Non-pigmented ciliary epithelial cell (primary cell): ENCODE measurements around the gene CBARP.

ENCODE experiments used
- DNase-seq: peaks from one replicate; pipeline ENCODE4 v3.0.0-alpha.2; 2010; ENCODE audit warnings: low read depth

Gene CBARP

DNA sequence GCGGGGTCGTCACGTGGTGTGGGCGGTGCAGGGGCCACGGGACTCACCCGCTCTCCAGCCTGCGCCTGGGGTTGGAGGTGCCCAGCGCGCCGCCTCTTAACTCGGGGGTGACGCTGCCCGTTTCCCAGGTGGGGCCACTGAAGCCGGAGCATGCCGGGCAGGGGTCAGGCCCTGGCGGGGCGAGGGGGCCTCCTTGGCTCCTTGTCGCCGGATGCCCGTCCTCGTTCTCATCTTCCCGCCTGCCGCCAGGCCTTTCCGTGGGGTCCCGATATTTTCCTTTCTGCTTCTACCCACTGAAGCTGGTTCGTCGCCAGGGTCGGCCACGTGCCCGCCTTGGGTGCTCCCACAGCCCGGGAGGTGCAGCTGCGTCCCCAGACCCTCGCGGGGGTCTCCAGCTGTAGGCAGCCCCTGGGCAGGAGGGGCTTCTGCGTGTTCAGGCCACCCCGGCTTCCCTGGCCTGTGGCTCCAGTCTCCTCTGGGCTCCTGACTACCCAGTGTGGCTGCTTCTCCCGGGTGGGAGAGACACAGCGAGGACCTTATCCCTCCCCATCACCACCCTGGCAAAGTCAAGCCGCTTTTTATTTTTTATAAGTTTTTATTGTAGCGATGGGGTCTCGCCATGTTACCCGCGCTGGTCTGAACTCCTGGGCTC is 38.3 kb upstream of the CBARP start:
- DNase-seq: no peak

DNA sequence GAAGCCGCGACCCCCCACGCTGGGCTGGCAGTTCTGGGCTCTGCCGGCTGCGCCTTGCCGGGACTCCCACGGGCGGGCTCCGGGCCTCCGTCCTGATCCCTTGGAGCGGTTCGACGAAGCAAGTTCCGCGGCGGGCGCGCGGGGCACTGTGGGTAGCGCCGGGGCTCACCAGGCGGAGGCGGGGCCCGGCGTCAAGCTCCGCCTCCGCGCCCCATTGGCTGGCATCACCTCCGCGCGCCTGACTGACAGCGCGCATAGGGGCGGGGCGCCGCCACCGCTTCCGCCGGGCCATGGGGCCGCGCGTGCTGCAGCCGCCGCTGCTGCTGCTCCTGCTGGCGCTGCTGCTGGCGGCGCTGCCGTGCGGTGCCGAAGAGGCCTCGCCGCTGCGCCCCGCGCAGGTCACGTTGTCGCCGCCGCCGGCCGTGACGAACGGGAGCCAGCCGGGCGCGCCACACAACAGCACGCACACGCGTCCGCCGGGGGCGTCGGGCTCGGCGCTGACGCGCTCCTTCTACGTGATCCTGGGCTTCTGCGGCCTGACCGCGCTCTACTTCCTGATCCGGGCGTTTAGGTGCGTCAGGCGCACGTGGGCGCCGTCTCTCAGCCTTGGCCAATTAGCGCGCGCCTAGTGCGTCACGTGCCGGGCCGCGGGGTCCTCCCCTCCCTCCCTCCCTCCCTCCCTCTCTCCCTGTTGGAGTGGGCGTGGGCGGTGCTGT is 37.6 kb upstream of the CBARP start, which contains the start of gene FAM174C:
Gene FAM174C (plus strand): TSS at position 271 of the 716 bp plus-strand sequence. CDS start 20 bp downstream, at position 291.
- no peak for DNase-seq

DNA sequence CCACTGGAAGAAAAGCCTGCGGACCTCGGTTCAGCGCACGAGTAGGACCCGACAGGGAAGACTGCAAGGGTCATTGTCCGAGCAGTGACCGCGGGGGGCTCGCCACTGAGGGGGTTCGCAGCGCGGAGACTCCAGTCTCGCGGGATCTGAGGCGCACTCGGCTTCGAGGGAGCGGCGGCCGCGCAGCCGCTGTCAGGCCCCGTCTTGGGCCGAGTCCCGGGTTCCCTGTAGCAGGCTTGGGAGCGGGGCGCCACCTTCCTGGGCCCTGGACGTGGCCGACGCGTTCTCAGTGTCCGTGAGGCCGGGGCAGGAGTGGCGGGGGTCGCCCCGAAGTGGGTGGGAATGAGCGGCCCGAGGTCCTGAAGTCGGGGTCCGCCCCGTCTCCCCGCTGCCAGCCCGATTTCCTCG is 37.1 kb upstream of the CBARP start:
- DNase-seq: no peak

DNA sequence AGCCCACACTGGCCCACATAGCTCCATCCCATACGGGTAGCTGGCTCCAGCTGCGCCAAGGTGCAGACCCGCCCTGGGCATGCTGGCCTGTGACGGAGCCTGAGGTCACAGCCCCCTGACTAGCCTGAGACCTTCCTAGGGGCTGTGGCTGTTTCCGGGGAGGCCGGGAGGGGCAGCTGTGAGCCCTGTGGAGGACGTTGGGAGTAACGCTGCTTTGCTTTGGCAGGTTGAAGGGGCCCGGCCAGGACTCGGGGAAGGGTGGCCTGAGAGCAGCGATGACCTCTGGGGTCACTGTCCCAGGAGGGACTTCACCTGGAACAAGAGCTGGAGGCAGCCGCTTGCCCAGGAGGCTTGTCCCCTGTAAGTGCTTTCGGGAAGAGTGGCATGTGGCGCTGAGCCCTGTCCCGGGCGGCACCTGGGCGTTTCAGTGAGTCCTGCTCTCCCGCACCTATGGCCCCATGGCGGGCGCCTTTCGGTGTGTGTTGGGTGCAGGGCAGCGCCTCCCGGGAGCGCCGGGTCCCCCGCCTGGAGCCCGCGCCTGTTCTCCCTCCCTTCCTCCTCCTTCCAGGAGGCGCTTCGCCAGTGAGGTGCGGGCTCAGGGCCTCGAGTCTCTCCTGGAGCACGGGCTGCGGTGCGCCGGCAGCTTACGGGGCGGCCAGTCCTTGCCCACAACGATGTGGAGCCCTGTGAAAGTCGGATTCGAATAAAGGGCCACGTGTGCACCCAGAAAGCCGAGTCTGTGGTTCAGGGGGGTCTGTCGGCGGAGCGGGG is 36.5 kb upstream of the CBARP start:
- DNase-seq: no peak

DNA sequence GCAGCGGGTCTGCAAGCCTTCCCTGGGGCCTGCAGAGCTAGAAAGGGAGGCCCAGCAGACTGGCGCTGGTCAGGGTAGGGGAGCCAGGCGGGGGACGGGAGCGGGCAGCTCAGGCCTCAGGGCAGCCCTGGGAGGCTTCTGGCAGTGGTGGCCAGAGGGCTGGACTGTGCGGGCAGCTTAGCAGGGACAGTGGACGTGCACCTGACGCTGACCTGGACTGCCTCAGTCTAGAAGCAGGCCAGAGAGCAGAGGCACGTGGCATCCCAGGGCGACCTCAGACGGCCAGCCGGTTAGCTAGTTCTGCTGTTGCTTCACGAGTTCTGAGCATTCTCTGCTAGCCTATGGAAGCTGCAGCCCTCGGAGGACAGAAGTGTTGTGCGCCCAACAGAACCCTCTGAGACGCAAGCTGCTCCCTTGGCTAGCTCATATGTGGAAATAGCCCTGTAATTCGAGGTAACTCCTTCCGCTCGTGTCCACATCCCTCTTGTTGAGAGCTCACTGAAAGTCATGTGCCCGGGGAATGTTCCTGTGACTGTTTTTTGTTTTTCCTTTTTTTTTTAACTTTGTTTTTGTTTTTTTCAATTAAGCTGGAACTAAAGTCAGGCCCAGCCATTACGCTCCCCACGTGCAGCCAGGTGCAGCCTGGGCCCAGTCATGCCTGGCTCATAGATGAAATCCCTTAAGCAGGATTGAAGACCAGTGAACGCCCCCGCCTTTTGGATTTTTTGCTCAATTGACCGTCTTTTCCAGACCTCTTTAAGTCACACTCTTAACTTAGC is 35.6 kb upstream of the CBARP start:
- no peak for DNase-seq

DNA sequence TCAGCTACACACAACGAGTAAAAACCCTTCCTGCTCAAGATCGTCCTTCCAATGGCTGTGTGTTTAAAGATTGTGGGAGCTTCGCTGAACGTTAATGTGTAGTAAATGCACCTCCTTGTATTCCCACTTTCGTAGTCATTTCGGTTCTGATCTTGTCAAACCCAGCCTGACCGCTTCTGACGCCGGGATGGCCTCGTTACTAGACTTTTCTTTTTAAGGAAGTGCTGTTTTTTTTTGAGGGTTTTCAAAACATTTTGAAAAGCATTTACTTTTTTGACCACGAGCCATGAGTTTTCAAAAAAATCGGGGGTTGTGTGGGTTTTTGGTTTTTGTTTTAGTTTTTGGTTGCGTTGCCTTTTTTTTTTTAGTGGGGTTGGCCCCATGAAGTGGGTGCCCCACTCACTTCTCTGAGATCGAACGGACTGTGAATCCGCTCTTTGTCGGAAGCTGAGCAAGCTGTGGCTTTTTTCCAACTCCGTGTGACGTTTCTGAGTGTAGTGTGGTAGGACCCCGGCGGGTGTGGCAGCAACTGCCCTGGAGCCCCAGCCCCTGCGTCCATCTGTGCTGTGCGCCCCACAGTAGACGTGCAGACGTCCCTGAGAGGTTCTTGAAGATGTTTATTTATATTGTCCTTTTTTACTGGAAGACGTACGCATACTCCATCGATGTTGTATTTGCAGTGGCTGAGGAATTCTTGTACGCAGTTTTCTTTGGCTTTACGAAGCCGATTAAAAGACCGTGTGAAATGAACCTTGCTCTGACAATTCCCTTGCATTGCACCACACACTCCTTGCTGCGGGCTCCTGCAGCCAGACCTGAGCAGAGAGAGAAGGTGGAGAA is 34.8 kb upstream of the CBARP start:
- DNase-seq: no peak

DNA sequence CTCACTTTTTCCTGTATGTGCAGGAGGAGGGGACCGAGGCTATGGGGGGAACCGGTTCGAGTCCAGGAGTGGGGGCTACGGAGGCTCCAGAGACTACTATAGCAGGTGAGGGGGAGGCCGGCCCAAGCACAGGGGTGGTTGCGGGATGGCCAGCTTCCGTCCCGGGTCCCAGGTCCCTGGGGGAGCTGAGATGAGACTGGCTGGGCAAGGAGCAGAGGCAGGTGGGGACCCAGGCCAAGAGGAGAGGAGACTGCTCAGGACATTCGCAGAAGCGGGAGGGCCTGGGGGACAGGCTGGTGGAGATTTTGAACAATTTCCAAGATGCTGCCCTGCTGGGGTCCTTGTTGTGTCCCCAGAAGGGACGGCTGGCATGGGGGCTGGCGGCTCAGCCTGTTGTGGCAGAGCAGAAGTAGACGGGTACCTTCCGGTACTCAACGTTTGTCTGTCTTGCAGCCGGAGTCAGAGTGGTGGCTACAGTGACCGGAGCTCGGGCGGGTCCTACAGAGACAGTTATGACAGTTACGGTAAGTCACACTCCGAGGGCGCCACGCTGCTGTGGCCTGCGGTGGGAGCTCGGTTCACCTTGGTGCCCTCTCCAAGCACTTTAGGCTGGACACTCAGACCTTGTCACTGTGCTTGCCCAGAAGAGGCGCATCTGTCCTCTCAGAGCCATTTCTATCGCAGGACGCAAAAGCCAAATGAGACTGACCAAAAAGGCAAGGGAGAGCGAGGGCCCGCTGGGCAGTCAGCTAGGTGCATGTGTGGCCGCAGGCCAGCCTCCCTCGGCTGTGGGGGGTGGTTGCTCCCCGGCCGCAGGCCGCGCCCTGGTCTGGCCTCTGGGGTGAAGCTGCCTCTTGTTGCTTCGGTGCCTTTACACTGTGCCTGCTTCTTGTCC is 34.0 kb upstream of the CBARP start:
- DNase-seq: no peak

DNA sequence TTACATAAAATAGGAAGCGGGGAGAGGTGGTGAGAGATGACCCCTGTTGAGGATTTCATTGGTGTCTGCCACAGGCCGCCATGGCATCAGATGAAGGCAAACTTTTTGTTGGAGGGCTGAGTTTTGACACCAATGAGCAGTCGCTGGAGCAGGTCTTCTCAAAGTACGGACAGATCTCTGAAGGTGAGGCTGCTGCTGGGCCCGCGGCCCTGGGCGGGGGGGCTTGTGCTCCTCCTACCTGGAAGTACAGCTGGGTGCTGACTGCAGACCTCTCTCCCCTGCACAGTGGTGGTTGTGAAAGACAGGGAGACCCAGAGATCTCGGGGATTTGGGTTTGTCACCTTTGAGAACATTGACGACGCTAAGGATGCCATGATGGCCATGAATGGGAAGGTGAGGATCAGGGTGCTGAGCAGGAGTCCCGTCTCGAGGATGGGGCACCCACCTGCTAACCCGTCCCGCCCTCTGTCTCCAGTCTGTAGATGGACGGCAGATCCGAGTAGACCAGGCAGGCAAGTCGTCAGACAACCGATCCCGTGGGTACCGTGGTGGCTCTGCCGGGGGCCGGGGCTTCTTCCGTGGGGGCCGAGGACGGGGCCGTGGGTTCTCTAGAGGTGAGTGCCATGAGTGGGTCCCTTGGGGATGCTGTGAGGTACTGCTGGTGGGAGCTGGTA is 33.2 kb upstream of the CBARP start:
- DNase-seq: no peak

DNA sequence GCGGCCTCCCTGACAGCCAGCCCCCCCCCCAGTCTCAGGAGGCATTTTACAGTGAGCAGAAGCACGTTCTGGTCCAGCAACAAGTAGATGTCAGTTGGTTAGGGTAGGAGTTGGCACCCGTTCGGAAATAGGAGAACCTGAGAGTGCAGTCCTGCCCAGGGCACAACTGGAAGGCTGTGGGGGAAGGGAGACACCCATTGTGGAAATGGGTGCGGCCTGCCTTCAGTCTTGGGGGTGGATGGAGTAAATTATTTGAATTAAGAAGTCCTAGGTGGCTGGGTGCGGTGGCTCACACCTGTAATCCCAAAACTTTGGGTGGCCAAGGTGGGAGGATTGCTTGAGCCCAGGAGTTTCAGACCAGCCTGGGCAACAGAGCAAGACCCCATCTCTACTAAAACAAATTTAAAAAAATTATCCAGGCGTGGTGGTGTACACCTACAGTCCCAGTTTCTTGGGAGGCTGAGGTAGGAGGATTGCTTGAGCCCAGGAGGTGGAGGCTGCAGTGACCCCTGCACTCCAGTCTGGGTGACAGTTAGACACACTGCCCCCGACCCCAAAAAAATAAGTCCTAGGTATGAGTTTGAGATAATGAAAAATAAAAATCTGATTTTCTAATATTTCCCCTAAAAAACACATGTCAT is 32.5 kb upstream of the CBARP start:
- DNase-seq: no peak

DNA sequence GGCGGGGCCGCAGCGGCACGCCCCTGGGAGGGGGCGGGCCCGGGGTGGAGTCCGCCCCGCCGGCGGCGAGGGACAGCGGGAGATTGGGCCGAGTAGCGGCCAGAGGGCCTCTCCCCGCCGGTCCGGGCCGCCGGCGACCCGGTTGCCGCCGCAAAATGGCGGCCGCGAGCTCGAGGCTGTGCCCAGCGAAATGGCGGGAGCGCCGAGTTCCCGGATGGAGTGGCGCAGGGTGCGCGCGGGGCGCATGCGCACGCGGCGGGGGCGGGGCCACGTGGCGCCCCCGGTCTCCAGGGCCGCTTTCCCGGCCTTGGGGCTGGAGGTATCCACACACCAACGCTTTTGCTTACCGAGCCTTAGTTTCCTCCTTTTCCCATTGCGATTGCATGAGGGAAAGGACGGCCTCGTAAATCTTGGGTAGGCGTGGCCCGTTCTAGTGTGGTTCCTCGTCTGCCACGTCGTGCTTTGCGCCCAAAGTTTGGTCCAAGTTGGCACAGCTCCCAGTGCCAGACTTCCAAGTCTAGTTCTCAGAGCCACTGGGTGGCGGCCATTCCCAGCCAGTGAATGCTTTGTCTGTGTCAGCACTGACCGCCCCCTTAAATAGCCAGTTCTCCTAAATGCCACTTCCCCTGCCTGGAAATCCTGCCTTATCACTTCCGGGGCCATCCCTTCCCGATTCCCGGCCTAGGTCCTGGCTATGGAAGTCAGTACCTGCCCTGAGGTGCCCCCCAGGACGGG is 31.8 kb upstream of the CBARP start:
- no peak for DNase-seq

DNA sequence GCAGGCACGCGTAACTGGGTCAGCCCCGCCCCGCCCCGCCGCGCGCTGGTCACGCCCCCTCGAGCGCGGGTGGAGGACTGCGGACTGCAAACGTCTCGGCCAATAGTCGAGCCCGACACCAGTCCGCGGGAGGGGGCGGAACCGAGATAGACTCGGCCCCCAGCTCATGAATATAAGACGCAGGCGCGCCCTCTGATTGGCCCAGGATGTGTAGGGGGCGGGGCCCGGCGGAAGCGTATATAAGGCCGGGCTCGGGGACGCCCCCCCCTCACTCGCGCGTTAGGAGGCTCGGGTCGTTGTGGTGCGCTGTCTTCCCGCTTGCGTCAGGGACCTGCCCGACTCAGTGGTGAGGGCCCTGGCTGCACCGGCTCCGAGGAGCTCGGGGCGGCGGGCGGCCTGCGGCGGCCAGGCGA is 31.3 kb upstream of the CBARP start, which contains the start of gene CIRBP:
Gene CIRBP (plus strand): TSS at position 268 of the 413 bp plus-strand sequence. CDS start 1,602 bp downstream, outside the sequence.
- peak; percentile 93 for DNase-seq

DNA sequence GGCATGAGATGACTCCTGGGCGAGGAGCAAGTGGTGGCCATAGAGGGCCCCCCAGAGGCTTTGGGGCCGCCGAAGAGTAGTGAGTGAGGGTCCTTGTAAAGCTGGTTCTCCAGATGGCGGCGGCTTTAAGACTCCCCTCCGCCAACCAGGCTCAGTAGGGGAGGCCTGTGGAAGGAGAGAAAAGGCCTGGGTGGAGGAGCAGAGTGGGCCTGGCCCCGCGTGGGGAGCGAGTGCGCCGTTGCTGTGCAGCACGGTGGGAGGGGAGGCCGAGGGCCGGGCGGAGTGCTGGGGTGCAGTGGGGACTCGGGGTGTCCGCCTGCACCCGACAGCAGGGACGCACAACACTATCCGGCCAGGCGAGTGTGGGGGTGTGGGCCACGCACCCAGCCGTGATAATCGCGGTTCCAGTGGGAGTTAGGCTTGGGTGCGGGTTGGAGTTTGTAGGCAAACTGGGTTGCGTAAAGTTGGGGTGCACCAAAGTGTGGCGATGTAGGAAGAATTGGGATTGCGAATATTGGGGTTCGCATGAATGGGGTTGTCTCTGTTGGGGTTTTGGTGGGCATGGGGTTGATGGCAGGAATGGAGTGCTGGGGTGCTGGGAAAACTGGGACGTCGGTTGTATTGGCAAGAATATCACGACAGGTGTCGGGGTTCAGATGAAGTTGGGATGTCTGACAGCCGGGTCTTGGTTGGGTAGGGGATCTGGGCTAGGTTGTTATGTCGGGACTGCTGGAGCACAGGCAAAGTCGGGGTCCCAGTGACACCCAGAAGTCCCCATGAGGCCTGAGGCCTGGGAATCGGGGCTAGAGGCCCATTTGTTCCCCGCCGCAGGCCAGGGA is 30.6 kb upstream of the CBARP start:
- no peak for DNase-seq

DNA sequence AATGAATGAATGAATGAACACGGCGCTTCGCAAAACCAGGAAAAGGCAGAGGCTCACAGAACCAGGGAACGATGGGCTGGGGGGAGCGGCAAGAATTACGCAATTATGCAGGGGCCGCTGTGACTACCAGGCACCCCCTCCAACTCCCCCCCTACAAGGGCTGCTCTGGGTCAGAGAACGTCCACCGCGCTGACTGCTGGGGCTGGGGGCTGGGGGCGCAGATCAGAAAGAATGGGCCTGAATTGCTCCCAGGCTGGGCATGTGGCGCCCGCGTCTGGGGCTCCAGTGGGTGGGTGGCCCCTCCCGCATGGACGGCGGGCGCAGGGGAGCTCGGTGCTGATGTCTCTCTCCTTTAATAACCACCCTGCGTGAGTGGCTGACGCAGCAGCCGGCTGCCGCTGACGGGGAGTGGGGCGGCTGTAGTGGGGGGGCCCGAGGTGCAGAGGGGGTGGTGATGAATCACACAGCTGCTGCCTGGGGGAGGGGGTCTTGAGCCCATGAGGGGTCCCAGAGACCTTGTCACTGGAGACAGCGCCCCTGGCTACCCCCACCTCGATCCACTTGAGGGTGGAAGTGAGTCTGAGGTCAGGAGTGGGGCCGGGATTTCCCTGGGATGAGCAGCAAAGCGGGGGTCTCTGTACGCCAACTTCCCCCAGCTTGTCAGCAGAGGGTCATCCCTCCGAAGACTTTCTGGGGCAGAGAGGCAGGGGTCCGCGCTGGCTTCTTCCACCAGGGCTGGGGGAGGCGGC is 29.8 kb upstream of the CBARP start:
- DNase-seq: no peak

DNA sequence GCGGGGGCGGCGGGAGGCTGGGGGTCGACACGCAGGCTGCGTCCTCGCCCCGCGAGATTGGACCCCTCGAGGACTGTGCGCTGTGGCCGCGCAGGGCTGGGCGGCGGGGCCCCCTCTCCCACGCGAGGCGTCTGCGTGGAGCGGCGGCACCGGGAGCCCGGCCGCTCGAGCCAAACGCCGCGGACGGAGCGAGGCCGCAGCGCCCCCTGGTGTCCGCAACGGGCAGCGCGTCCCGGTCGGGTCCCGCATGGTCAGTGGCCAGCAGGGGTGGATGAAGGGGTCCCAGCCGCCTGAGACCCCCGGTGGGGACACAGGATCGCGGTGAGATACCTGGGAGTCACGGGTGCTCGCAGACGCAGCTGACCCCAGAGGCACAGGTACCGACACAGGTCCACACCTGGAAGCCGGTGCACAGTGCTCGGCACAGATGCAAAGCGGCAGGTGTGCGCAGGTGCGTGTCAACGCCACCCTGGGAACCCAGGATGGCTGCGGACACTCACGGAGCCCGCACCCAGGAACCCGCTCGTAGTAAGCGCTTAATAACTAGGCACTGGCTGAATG is 29.2 kb upstream of the CBARP start:
- DNase-seq: no peak

DNA sequence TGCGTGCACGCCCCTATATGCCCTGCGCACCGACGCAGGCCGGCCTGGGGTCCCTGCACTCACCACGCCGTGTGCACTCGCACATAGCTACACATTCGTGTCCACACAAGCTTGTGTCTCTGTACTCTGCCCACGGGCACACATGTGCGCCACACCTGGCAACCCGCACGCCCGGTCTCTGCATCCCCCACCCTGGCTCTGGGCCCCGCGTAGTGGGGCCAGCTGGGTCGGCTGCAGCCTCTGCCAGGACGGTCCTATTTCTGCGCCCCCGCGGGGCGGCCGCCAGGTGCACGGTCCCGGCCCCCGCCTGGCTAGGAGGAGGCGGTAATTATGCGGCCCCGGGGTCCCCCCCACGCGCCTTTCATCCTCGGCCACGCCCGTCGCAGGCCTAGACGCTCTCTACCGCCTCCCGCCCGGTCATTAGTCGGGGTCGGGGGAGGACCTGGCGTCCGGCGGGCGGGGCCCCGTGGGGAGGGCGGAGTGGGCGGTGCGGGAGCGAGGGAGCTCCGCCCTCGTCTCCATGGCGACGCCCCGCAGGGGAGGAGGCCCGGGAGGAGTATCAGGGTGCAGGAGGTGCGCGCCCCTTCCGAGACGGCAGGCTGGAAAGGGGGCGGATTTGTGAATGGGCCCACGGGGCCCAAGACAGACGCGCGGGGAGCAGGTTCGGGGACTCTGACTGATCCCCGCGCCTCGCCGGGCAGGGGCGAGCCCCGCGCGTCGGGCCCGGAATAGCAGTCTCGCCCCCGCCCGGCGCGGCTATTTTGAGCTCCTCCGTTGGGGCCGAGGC is 28.5 kb upstream of the CBARP start:
- no peak for DNase-seq
